ENCODE results near the gene UNC5B. TPM values are rescaled to one million over a fixed set of nuclear protein-coding genes. Genes with fewer than 3 reads are reported as not detected.

Gene UNC5B
- total RNA-seq, 1 experiment from 2014 or later = 22.0 TPM

DNA sequence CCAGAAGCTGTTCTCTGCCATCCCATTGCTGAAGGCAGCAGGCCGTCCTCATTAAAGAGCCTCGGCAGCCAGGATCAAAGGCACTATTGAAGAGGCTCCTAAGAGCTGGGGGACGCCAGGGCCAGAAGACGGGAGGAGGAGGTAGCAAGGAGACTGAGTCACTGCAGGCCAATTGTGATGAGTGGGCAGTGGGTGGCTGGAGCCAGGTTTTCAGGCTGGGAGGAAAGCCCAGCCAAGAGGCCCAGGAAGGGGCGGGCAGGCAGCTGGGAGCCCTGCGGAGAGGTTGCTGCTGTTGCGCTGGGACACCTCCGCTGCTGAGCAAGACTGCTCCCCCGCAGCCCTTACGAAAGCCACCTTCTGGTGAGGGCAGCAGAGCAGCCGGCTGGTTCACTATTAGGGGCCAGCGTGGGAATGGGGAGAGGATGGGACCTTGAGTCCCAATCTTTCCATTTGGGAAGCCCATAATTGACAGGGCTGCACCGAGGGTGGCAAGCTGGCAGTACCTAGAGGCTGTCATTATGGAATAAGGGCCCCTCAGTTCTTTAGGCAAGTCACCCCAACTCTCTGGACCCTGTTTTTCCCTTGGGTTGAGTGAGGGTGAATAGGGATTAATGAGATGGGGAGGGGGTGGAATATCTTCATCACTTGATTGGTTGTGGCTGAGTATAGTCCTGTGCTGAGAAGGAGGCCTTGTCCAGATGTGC is 48.4 kb downstream of the UNC5B start:
- peak; percentile 47 for DNase-seq (ENCODE audit: low read depth, low spot score)
- CTCF ChIA-PET = interaction anchor here (1.6 to 6.2 kb wide), 2 partner anchors 10 to 24 kb away, joined by 5 to 45 read pairs; no protein-coding TSS in a partner anchor
- Histone ChIP-seq H4K20me1 (ENCODE audit: insufficient read depth) (no peaks in the 10 kb centered on the region), H3K9me3 (ENCODE audit: control insufficient read depth in 1 of 2, insufficient read depth in 1 of 2, low read depth in 1 of 2, low read length in 2 of 2) (no peaks in the 10 kb centered on the region), H3K9ac (ENCODE audit: low read length) (peak overlapping the region; percentile 46), H3K9me2 (ENCODE audit: insufficient read depth) (no peaks in the 10 kb centered on the region), H3K36me3 (ENCODE audit: control insufficient read depth in 1 of 2, insufficient read depth in 2 of 2, low read length in 2 of 2) (no peaks in the 10 kb centered on the region), H3K27me3 (ENCODE audit: insufficient read depth, low read length) (no peaks in the 10 kb centered on the region), H3K27ac (ENCODE audit: low read depth, low read length) (peak overlapping the region; percentile 71), H3K4me2 (ENCODE audit: low read length) (peak overlapping the region; percentile 82), H2AFZ (ENCODE audit: low read depth, low read length, poor library complexity, severe bottlenecking) (no peak overlapping the region), H3K4me1 (ENCODE audit: control insufficient read depth in 1 of 2, insufficient read depth in 2 of 2, low read length in 2 of 2) (peaks cover 57 to 61% of the 10 kb centered on the region in 2 experiments), H3K4me3 (replicated peaks in 1 of 2; ENCODE audit: low read depth in 1 of 2, low read length in 2 of 2) (peak overlapping the region in 1 of 2 experiments; percentile 44; a peak in 3 of 4 replicates), H3K79me2 (ENCODE audit: insufficient read depth, low read length) (no peaks in the 10 kb centered on the region)
- POLR2A ChIA-PET = interaction anchor here (0.9 to 2.0 kb wide), 5 partner anchors 9 to 52 kb away, joined by 3 to 7 read pairs (median 3); no protein-coding TSS in a partner anchor
- intact Hi-C loops (cut with micrococcal nuclease) = loop anchor here (2.0 kb wide), 1 partner anchor 48 kb away; the partner anchor contains the start of gene UNC5B
- BruUV-seq (replicated peaks) = no TSS peak
- TF ChIP-seq POLR2AphosphoS5 (IDR thresholded peaks at IDR 0.05; ENCODE audit: low read depth, low read length) = peak; percentile 32
- TF ChIP-seq, protein P1, sequence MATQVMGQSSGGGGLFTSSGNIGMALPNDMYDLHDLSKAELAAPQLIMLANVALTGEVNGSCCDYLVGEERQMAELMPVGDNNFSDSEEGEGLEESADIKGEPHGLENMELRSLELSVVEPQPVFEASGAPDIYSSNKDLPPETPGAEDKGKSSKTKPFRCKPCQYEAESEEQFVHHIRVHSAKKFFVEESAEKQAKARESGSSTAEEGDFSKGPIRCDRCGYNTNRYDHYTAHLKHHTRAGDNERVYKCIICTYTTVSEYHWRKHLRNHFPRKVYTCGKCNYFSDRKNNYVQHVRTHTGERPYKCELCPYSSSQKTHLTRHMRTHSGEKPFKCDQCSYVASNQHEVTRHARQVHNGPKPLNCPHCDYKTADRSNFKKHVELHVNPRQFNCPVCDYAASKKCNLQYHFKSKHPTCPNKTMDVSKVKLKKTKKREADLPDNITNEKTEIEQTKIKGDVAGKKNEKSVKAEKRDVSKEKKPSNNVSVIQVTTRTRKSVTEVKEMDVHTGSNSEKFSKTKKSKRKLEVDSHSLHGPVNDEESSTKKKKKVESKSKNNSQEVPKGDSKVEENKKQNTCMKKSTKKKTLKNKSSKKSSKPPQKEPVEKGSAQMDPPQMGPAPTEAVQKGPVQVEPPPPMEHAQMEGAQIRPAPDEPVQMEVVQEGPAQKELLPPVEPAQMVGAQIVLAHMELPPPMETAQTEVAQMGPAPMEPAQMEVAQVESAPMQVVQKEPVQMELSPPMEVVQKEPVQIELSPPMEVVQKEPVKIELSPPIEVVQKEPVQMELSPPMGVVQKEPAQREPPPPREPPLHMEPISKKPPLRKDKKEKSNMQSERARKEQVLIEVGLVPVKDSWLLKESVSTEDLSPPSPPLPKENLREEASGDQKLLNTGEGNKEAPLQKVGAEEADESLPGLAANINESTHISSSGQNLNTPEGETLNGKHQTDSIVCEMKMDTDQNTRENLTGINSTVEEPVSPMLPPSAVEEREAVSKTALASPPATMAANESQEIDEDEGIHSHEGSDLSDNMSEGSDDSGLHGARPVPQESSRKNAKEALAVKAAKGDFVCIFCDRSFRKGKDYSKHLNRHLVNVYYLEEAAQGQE (IDR thresholded peaks at IDR 0.05; ENCODE audit: low read depth) = no peak
- peak; percentile 52 for ATAC-seq
- RAD21 ChIA-PET (ENCODE audit: low non-redundant PET in 1 of 2, low total read pairs in 2 of 2, uncharacterized antibody in 2 of 2, unreplicated experiment in 2 of 2) = no interaction called here

DNA sequence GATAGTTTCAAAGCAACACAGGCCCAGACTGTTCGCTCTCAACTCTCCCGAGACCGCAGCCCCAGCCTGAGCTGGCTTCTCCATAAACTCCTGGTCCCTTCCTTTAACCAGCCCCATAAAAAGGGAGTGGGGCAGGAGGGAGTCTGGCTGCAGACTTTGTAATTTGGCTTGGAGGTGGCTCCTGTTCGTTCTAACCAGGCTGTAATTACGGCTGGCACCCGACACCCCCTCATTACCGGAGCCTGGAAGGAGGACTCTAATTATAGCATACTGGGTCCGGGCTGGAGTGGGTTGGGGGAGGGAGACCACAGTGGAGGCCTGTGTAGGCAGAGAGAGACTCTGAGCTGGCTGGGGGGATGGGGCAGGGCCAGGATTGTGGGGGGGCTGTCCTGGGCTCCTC is 49.7 kb downstream of the UNC5B start:
- Histone ChIP-seq H3K9me2 (ENCODE audit: insufficient read depth) (no peaks in the 10 kb centered on the region), H3K36me3 (ENCODE audit: control insufficient read depth in 1 of 2, insufficient read depth in 2 of 2, low read length in 2 of 2) (no peaks in the 10 kb centered on the region), H3K4me3 (replicated peaks in 1 of 2; ENCODE audit: low read depth in 1 of 2, low read length in 2 of 2) (no peak overlapping the region), H3K27ac (ENCODE audit: low read depth, low read length) (no peak overlapping the region), H3K27me3 (ENCODE audit: insufficient read depth, low read length) (no peaks in the 10 kb centered on the region), H2AFZ (ENCODE audit: low read depth, low read length, poor library complexity, severe bottlenecking) (no peak overlapping the region), H3K9me3 (ENCODE audit: control insufficient read depth in 1 of 2, insufficient read depth in 1 of 2, low read depth in 1 of 2, low read length in 2 of 2) (no peaks in the 10 kb centered on the region), H3K79me2 (ENCODE audit: insufficient read depth, low read length) (no peaks in the 10 kb centered on the region), H4K20me1 (ENCODE audit: insufficient read depth) (no peaks in the 10 kb centered on the region), H3K4me1 (ENCODE audit: control insufficient read depth in 1 of 2, insufficient read depth in 2 of 2, low read length in 2 of 2) (peaks cover 45 to 48% of the 10 kb centered on the region in 2 experiments), H3K9ac (ENCODE audit: low read length) (no peak overlapping the region), H3K4me2 (ENCODE audit: low read length) (no peak overlapping the region)
- no peak for ATAC-seq
- TF ChIP-seq, protein P2, sequence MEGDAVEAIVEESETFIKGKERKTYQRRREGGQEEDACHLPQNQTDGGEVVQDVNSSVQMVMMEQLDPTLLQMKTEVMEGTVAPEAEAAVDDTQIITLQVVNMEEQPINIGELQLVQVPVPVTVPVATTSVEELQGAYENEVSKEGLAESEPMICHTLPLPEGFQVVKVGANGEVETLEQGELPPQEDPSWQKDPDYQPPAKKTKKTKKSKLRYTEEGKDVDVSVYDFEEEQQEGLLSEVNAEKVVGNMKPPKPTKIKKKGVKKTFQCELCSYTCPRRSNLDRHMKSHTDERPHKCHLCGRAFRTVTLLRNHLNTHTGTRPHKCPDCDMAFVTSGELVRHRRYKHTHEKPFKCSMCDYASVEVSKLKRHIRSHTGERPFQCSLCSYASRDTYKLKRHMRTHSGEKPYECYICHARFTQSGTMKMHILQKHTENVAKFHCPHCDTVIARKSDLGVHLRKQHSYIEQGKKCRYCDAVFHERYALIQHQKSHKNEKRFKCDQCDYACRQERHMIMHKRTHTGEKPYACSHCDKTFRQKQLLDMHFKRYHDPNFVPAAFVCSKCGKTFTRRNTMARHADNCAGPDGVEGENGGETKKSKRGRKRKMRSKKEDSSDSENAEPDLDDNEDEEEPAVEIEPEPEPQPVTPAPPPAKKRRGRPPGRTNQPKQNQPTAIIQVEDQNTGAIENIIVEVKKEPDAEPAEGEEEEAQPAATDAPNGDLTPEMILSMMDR (IDR thresholded peaks at IDR 0.05 in 2 of 3, conservative IDR thresholded peaks at IDR 0.05 in 1 of 3; ENCODE audit: borderline replicate concordance in 1 of 3, insufficient read depth in 1 of 3, low read depth in 2 of 3, low read length in 2 of 3) = no peak
- TF ChIP-seq ZFX (IDR thresholded peaks at IDR 0.05) (no peak), ELF1 (IDR thresholded peaks at IDR 0.05; ENCODE audit: borderline replicate concordance, low read depth) (no peak), SRF (IDR thresholded peaks at IDR 0.05; ENCODE audit: low read depth) (no peak), POLR2AphosphoS5 (IDR thresholded peaks at IDR 0.05; ENCODE audit: low read depth, low read length) (no peak), FOSL1 (IDR thresholded peaks at IDR 0.05; ENCODE audit: low read depth) (no peak)
- ChIA-PET POLR2A (no interaction called here), RAD21 (ENCODE audit: low non-redundant PET in 1 of 2, low total read pairs in 2 of 2, uncharacterized antibody in 2 of 2, unreplicated experiment in 2 of 2) (no interaction called here), CTCF (no interaction called here)
- no peak for DNase-seq (ENCODE audit: low read depth, low spot score)
- intact Hi-C loops (cut with micrococcal nuclease) = no loop called here
- BruUV-seq (replicated peaks) = no TSS peak

Measured in HCT116 (cell line).